Hepatocyte (in vitro differentiated cells): ENCODE data around the gene E2F8. TPM values are rescaled to one million over a fixed set of nuclear protein-coding genes. Genes with fewer than 3 reads are reported as not detected.
A peak's percentile ranks its signal among the peaks of the same experiment; 100 is the strongest.

Experiments
- DNase-seq: peaks from one replicate; pipeline ENCODE4 v3.0.0-alpha.2; 2016; ENCODE audit warnings: low spot score
- H2AFZ ChIP-seq: fragments of 200-600 bp; sonication (generic); 2 replicates; pipeline ENCODE4 v1.6.0; 2016; ENCODE audit warnings: antibody characterized with exemption, mild to moderate bottlenecking
- H3K27ac ChIP-seq: fragments of 200-600 bp; sonication (generic); 2 replicates; pipeline ENCODE4 v1.5.1; 2016; ENCODE audit warnings: mild to moderate bottlenecking
- H3K27me3 ChIP-seq: fragments of 200-600 bp; sonication (generic); 2 replicates; pipeline ENCODE4 v1.6.1; 2016
- H3K36me3 ChIP-seq: fragments of 200-600 bp; sonication (generic); replicated peaks from 2 replicates; pipeline ENCODE4 v1.5.1; 2016; ENCODE audit warnings: low read depth; ENCODE audit not compliant: insufficient read depth
- H3K4me1 ChIP-seq: fragments of 200-600 bp; sonication (generic); 2 replicates; pipeline ENCODE4 v1.5.1; 2016; ENCODE audit warnings: mild to moderate bottlenecking, moderate library complexity; ENCODE audit not compliant: insufficient read depth
- H3K4me2 ChIP-seq: fragments of 200-600 bp; sonication (generic); 2 replicates; pipeline ENCODE4 v1.6.0; 2016
- H3K4me3 ChIP-seq: fragments of 200-600 bp; sonication (generic); 2 replicates; pipeline ENCODE4 v1.5.1; 2016; ENCODE audit warnings: mild to moderate bottlenecking
- H3K79me2 ChIP-seq: fragments of 200-600 bp; sonication (generic); 2 replicates; pipeline ENCODE4 v1.6.0; 2017; ENCODE audit warnings: mild to moderate bottlenecking
- H3K9me2 ChIP-seq: fragments of 200-600 bp; sonication (generic); replicated peaks from 2 replicates; pipeline ENCODE4 v1.6.0; 2017; ENCODE audit warnings: mild to moderate bottlenecking; ENCODE audit not compliant: insufficient read depth
- H3K9me3 ChIP-seq: fragments of 200-600 bp; sonication (generic); 2 replicates; pipeline ENCODE4 v1.5.1; 2016; ENCODE audit warnings: low read depth, mild to moderate bottlenecking
- H4K20me1 ChIP-seq: fragments of 200-600 bp; sonication (generic); 2 replicates; pipeline ENCODE4 v1.6.0; 2016; ENCODE audit warnings: mild to moderate bottlenecking; ENCODE audit not compliant: insufficient read depth, poor library complexity, severe bottlenecking
- CTCF ChIP-seq: fragments of 200-600 bp; sonication (generic); IDR thresholded peaks from 2 replicates; pipeline ENCODE4 v1.5.1; 2016; ENCODE audit warnings: antibody characterized with exemption, mild to moderate bottlenecking; ENCODE audit not compliant: poor library complexity
- EZH2 ChIP-seq: fragments of 200-600 bp; sonication (generic); IDR thresholded peaks from 2 replicates; pipeline ENCODE4 v1.6.1; 2016; ENCODE audit warnings: antibody characterized with exemption, mild to moderate bottlenecking, borderline replicate concordance
- EZH2phosphoT487 ChIP-seq: fragments of 200-600 bp; sonication (generic); IDR thresholded peaks from one replicate; pipeline ENCODE4 v1.6.1; 2018; ENCODE audit warnings: antibody characterized with exemption, mild to moderate bottlenecking, low read depth, moderate library complexity; ENCODE audit not compliant: unreplicated experiment, severe bottlenecking
- WGBS: methylation state at CpG from one replicate; pipeline ENCODE4 v1.1.6; 2016; ENCODE audit warnings: low lambda C conversion rate; ENCODE audit errors: missing lambda C conversion rate; 5-methylcytosine and 5-hydroxymethylcytosine counted together
- polyA plus RNA-seq: library from polyadenylated mRNA; unstranded; fragments of >200 nt; fragmentation: Nextera tagmentation; extraction: Ambion mirVana; gene quantifications from 2 replicates; pipeline ENCODE4 v1.2.1, GENCODE V29; 2016
- total RNA-seq: library from RNA; depleted of rRNA; stranded (reverse); fragments of >200 nt; gene quantifications from 2 replicates; pipeline ENCODE4 v1.2.3, GENCODE V29; 2014

Gene E2F8
- total and polyA plus RNA-seq, 2 experiments from 2014 or later: 0.42 to 2.3 TPM

- no peak for DNase-seq
- Histone ChIP-seq H3K9me2 (no peaks in the 10 kb centered on the region), H3K27ac (no peak overlapping the region), H3K27me3 (no peaks in the 10 kb centered on the region), H4K20me1 (no peaks in the 10 kb centered on the region), H3K4me2 (peak overlapping the region; percentile 62), H2AFZ (no peak overlapping the region), H3K9me3 (no peaks in the 10 kb centered on the region), H3K79me2 (no peaks in the 10 kb centered on the region), H3K4me1 (peaks cover 3% of the 10 kb centered on the region), H3K4me3 (no peak overlapping the region), H3K36me3 (no peaks in the 10 kb centered on the region)
- no peak for TF ChIP-seq EZH2phosphoT487
- no peak for TF ChIP-seq CTCF
- no peak for TF ChIP-seq EZH2
- WGBS: 45% methylated on average over 5 of the region's 5 CpGs
These were observed 40.3 kb upstream of the E2F8 start for GRCh38 chr11:19281041-19281440.

GRCh38 chr11:19279451-19279850, 38.7 kb upstream of the E2F8 start:
- H2AFZ ChIP-seq: no peak overlapping the region
- 60% methylated on average over 3 of the region's 3 CpGs for WGBS
- H3K9me2 ChIP-seq: no peaks in the 10 kb centered on the region
- H4K20me1 ChIP-seq: no peaks in the 10 kb centered on the region
- no peaks in the 10 kb centered on the region for H3K9me3 ChIP-seq
- H3K4me2 ChIP-seq: no peak overlapping the region
- no peak overlapping the region for H3K4me3 ChIP-seq
- H3K36me3 ChIP-seq: no peaks in the 10 kb centered on the region
- H3K27me3 ChIP-seq: no peaks in the 10 kb centered on the region
- H3K27ac ChIP-seq: no peak overlapping the region
- DNase-seq: no peak
- no peak for TF ChIP-seq EZH2
- TF ChIP-seq EZH2phosphoT487: no peak
- no peak for TF ChIP-seq CTCF
- no peaks in the 10 kb centered on the region for H3K79me2 ChIP-seq
- peaks cover 3% of the 10 kb centered on the region for H3K4me1 ChIP-seq

- Histone ChIP-seq H3K9me3 (no peaks in the 10 kb centered on the region), H3K27ac (peak overlapping the region; percentile 80), H3K79me2 (no peaks in the 10 kb centered on the region), H3K4me1 (peaks cover 3% of the 10 kb centered on the region), H3K36me3 (no peaks in the 10 kb centered on the region), H3K27me3 (no peaks in the 10 kb centered on the region), H3K4me2 (no peak overlapping the region), H3K4me3 (no peak overlapping the region), H3K9me2 (no peaks in the 10 kb centered on the region), H2AFZ (no peak overlapping the region), H4K20me1 (no peaks in the 10 kb centered on the region)
- DNase-seq: peak; percentile 57
- WGBS: 79% methylated on average over 8 of the region's 8 CpGs
- TF ChIP-seq CTCF: no peak
- no peak for TF ChIP-seq EZH2
- TF ChIP-seq EZH2phosphoT487: no peak
These were observed 36.4 kb upstream of the E2F8 start for GRCh38 chr11:19276859-19277808.
